GM19395 (cell line): Measurements from ENCODE around the gene RNU1-4.
"Not testable (repeated sequence)": the region's sequence is repeated elsewhere in the genome, so short reads cannot be mapped to it uniquely, and the experiment has no call there.

Source experiments
- ATAC-seq: cut with Tn5 transposase; IDR thresholded peaks from one replicate; pipeline ENCODE4 v1.9.1; 2021; ENCODE audit warnings: mild to moderate bottlenecking, moderate library complexity; ENCODE audit not compliant: unreplicated experiment

The RNU1-4 gene

DNA sequence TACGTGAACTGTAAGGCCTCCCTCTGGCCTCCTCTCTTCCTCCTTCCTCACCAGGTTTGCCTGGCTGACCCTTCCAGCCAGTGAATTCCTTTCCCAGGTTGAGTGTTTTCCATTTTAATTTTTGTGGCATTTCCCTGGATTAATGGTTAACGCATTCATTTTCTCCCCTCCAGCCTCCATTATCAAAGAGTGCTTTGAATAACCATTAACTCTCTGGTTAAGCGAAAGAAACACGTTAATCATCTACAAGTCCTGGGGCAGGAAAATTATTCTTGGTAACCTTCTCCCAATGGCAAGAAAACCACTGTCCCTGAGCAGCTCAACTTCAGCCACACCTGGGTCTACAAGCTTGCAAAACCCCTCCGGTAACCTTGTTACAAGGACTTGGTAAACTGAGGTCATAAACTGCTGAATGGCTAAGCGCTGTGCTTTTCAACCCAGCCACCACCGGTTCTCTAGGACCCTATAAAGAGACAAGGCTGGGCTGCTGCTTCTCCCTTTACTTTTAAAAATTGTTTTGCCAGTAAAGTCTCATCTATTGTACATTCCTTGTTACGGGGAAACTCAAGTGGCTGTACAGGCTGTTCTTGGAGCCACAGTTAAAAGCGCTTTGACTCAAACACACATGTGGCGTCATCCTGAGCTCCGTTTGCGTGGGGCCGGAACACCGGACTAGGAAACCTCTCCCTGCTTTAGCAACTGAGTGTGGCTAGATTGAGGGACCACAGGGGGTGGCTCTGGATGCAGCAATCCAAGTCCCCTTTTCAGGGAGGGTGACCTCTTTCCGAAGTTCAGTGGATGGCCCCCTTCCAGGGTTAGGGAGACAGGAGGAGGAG, 24.7 kb downstream of the RNU1-4 start:
- ATAC-seq, result not testable (repeated sequence)

DNA sequence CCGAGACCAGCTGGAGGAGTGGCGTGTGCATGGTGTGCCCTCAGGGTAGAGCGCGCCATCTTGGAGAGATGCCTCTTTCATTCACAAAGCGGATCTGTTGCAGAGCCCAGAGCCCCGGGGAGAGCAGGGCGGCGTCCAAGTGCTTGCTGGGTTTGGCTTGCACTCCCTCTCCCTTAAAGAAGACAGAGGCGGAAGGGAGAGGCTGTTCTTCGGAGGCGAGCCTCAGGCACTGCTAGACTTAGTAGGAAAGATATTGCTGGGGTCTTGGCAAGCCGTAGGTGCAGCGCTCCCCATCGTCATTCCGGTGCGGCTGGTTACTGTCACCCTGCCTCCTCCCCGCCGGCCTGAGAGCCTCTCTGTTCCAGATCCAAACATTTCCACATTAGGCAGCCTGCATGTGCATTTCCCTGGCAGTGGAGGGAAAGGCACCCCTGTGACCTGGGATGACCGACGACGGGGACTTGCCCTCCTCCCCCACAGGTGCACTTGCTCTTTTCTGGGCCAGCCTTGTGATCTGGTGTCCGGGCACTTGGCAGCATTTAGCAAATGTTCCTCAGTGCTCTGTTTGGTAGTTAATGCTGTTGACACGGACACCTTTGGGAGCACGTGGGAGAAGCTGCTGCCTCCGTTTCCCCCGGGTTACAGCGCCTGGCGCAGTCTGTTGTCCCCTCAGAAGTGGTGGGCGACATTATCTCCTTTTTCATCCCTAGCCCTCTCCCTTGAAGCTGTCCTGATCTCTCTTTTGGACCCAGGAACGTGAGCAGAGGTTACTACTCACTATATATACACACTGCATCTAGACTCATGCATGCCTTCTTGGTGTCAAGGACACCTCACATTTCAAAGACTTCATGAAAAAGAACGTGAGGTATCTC, 25.7 kb downstream of the RNU1-4 start:
- ATAC-seq, result not testable (repeated sequence)

DNA sequence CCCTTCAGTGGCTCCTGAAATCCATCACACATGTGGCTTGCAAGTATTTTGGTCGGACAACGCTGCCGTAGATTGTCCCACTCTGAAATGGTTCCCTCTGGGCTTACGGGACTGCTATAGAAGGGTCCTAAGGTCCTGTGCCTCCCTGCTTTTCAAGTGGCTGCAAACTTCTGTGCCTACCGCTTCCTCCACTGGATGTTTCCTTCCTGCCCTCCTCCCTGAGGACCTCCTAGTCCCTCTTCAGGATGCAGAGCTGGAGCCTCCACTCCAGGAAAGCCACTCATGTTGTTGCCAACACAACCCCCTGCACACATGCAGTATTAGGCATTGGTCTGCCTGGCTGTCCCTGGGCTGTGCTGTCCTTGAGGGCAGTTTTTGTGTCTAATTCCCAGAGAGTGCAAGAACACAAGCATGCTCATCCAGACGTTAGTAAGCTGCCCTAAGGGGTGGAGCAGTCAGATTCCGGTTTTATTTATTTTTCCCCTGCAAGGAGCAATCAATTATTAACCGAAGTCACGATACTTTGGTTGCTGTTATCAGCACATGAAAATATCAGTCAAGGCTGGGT, 26.5 kb downstream of the RNU1-4 start:
- not testable (repeated sequence) for ATAC-seq

DNA sequence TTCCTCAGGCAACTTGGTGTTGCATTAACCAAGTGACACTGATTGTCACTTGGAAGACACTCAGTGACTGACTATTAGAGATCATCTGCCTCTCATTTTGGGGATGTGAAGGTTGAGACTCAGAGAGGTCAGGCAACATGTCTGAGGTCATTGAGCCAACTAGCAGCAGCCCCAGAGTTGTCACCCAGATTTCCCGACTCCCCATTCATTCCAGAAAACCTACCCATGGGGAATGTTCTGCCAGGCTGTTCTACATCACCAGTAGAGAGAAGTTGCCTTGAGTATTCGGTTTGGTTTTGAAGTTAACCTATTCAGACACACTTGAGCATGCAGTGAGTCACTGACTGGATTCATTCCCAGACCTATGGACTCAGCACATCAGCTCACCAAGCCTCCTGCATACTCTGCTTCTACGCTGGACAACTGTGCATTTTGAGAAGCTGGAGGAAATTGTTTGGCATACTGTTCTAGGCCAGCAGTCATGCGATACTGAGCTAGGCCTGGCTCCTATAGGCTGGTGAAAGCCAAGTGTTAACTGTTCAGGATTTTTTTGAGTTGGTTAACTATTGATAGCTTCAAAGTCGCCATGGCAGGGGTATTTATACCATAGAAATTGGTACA, 29.9 kb downstream of the RNU1-4 start:
- not testable (repeated sequence) for ATAC-seq

DNA sequence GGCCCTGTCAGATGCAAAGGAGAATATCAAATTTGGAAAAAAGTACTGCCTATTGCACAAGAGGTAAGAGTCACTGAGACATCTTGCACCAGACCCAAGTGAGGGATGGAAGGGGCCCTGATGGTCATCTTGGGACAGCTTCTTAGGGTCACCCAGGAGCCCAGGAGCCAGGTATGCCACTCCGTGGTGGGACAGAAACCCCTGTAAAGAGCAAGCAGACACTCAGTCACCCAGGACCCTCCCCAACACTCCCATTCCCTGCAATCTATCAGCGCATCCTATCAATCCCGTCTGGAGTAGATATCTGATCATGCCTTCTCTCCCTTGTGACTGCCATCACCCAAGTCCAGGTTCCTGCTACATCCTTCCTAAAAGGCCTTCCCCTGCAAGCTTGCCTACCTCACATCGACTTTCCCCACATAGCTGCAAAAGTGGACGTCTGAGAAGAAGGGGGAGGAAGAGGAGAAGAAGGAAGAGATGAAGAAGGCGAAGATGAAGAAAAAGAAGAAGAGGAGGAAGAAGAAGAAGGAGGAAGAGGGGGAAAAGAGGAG, 30.7 kb downstream of the RNU1-4 start:
- ATAC-seq, result not testable (repeated sequence)

DNA sequence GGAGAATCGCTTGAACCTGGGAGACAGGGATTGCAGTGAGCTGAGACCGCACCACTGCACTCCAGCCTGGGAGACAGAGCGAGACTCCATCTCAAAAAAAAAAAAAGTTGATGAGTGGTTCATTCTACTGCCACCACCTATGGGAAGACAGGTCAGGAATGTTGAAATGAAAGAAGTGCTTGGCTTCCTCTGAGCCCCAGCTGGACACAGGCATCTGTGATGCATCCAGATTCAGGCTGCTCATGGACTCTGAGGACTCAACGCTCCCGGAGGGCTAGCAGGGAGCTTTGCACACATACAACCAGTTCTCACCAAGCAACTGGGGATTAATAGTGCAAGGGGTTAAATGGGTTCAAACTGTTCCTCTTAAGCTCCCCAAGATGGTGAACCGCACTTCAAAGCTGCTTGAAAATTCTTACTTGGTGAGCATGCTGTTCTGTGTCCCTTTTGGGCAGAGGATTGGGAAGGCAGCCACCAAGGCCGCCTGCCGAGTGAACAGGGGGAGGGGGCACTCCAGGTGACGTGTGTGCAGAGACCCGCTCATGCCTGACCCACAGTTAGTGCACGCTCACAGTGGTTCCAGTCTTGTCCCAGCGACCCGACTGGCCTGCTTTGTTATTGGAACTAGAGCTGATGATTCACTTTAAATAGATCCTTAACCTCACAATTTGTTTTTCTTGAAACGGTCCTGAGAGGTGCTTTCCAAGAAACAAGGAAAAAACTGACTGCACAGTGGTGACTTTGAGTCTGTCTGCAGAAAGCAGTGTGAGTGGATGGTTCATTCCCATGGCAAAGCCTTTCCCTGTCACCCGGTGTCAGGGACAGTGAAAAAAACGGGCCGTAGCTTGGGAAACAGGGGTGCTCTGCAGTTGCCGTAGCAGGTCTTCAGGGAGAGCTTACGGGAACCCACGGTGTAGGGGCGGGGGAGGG, 32.2 kb downstream of the RNU1-4 start:
- not testable (repeated sequence) for ATAC-seq

DNA sequence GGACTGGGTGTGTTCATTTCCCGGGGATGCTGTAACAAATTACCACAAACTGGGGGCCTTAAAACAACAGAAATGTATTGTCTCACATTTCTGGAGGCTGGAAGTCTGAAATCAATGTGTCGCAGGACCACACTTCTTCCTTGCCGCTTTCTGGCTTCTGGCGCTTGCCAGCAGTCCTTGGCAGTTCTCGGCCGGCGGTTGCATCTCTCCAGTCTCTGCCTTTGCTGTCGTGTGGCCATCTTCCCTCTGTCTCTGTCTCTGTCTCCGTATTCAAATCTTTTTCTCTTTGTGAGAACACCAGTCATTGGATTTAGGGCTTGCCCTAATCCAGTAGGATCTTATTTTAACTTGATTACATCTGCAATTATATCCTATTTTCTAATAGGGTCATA, 32.9 kb downstream of the RNU1-4 start:
- ATAC-seq, result not testable (repeated sequence)

DNA sequence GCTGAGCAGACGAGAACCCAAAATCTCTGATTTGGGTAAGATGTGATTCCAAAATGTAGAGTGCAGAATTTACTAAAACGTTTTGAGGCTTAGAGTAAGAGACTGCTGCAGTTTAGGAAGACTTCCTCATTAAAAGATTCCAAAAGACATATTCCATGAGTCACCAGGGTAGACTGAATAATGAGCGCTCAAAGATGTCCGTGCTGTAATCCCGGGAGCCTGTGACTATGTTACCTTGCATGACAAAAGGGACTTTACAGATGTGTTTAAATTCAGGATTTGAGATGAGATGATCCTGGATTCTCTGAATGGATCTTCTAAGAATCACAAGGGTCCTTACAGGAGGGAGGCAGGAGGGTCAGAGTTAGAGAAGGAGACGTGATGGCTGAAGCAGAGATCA, 33.4 kb downstream of the RNU1-4 start:
- not testable (repeated sequence) for ATAC-seq

DNA sequence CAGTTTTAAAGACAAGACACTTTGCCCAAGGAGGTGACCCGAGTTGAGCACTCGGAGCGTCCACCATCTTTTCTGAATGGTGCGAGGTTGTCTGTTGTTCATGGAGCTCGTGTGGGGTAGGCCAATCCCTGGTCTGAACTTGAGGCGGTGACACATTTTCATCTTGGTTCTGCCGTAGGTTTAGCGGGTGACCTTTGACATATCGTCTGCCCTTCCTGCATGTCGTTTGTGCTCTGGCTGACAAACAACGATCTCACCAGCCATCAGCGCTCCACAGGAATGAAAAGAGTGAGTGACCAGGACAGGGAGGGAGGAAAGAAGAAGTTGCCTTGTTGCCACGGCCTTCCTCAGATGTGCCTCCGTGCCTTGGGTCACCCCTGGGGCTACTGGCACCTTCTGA, 34.5 kb downstream of the RNU1-4 start:
- ATAC-seq, result not testable (repeated sequence)

DNA sequence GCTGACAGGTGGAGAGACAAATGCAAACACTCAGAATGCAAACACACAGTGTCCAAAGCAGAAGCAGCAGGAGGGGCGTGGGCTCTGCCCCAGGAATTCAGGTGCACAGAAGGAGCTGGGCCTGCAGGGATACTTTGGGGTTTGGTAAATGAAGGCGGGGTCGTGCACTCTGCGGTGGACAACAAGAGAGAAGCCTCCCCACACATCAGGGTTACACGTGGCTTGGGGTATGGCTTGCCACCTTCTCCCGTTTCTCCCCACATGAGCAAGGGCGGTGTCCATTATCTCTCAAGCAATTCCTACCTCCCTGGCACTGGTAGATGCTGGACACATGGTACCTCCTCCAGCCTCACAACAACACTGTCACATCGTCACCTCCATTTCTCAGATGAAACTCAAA, 35.0 kb downstream of the RNU1-4 start:
- ATAC-seq, result not testable (repeated sequence)

DNA sequence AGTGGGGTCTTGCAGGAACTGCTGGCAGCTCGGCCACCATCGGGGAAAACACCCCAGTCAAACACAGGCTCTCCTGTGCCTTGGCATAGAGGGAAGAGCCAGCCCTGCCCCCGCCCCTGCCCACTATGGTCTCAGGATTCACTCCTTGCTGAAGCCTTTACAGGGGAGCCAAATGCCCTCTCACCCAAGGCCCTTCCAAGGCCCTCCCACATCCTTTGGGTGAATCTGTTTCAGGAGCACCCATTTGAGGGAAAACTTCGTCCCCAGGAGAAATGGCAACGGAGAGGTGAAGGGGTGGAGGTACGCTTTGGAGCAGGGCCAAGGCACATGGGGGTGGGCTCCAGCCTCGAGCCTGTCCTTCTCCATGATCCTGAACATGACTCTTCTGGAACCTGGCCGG, 35.9 kb downstream of the RNU1-4 start:
- not testable (repeated sequence) for ATAC-seq

DNA sequence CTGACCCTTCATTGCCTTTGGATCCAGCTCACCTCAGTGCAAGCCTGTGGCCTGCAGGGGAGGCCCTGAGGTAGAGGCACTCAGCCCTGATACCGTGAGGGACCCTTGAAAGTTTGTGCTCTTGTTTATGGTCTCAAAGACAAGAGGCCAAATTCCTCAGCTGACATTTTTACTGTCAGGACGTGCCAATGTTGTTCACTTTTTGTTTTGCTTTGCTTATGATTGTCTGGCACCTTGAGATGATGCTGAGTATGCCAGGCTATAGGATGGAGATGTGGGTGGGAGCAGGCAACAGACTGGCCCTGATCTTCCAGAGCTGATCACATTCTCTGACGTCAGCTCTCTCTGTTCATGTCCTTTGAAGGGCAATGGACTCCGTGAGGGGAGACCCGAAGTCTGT, 36.5 kb downstream of the RNU1-4 start:
- not testable (repeated sequence) for ATAC-seq

DNA sequence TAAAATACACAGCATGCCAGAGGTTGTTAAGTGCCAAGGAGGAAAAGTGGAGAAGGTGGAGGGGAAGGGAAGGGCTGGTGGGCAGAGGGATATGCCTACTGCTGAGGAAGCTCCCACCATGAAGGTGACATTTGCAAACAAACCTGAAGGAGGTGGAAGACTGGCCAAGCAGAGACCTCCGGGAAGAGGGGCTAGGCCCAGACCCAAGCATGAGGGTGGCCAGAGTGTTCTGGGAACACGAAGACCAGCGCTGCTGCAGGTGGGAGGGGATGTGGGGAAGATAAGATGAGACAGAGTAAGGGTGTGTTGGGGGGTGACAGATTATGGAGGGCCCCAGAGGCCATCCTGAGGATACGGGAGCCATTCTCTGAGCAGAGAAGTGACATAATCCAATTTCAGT, 37.5 kb downstream of the RNU1-4 start:
- not testable (repeated sequence) for ATAC-seq

DNA sequence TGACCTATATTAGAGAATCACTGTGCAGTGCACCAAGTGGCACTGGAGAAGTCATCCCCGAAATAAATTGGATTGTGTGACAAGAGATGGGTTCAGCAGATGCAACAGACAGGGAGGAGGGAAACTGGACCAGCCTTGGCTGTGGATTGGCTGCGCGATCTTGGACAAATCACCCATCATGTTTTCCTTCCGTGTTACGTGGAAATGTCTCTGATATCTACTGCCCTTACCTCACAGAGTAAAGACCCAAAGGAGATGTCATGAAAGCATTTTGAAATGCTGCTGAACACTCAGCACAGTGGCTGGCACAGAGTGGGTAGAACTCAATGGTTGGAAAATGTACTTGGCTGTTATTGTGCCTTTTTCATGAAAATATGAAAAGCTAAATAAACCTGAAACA, 39.2 kb downstream of the RNU1-4 start:
- not testable (repeated sequence) for ATAC-seq

DNA sequence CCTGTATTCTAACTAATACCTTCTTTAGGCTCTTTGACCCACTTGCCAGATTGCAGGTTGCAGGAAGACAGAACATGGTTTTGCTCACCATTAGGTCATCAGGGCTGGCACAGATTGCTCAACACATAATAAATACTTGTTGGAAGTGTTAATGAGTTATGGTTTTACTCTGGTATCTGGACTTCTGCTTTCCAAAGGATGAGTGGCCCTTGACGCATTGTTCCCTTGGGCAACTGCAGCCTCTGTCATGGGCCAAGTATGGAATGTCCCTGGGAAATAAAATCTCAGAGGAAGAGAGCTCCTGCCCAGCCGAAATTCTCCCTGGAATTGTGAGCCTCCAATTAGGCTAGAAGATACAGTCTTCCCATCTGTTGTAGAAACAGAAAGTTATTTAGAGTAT, 40.7 kb downstream of the RNU1-4 start:
- not testable (repeated sequence) for ATAC-seq

DNA sequence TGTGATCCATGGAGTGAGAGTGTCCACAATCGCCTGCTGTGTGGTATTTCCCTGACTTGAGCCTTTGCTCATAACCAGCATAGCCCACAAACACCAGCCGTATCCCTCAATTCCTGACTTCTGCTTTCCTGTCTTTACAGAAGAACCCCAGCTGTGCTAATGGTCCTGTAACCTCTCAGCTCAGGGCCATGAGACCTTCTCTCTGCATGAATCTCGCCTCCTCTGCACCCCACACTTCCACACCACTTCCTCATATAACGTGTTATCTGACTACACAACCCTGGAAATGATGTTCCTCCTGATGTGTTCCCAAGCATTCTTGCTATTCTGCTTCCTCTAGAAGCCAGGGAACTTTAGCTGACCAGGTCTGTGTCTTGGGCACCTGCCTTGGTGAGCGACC, 41.3 kb downstream of the RNU1-4 start:
- not testable (repeated sequence) for ATAC-seq

DNA sequence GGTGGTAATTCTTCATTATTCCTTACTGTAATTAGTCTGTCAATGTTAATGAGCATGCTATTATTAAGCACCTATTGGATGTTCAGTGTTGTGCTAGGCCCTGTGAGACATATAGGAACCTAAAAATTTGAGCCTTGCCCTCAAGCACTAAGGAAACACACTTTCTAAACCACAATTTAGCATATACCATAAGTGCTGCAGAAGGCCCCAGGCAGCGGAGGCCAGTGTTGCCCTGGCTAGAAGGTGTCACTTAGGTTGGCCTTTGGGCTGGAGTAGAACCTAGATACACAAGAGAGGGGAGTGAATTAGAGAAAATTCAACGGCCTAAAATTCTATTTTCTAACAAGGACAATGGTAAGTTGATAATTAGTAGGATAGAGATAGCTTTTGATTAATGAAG, 44.6 kb downstream of the RNU1-4 start:
- ATAC-seq, result not testable (repeated sequence)

DNA sequence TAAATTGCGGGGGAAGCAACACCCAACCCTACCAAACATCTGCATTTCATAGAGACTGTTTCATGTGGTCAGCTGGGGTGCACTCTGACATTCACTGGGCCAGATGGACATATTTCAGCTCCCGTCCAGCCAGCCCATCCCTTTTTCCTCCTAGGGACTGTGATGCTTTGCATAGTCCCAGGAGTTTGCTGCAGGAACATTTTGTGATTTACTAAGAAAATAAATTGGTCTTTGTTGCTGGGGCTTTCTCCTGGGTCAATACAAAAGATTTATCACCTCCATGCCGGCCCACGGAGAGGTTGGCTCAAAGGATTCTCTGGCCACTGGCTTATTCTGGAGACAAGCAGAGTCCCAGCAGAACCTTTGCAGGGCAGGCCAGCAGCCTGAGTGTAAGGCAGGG, 46.0 kb downstream of the RNU1-4 start:
- ATAC-seq, result not testable (repeated sequence)

DNA sequence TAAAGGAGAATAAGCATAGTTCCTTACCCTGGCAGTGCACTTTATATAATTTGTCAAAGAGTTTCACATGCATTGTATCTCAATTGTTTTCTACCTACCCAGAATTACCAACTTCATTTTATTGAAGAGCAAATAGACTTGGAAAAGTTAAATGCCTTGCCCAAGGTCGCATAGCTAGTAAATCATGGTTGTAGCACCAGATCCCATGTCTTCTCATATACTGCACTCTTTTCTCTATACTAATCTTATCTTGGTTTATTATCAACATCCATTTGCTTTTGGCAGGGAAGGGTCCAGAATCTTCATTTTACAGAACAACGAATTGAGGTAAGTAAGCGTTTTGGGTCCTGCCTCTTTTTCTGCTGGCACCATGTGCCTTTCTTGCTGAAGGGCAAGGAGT, 46.9 kb downstream of the RNU1-4 start:
- ATAC-seq, result not testable (repeated sequence)

DNA sequence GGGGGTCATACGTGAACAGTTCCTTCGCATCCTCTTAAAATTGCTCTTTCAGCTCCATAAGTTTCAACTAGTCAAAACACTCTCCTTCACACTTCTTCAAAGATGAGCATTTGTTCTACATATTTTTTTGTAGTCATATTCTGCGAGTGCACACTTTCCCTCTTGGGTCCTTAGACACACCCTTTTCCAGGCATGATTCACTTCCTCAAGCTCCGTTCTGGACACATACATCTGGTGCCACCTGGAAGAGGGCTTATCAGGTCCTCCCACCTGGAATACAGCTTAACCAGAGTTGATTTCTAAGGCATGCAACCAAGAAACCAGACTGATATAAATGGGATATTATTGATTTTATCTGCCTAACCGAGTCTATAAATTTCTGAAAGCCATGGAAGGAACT, 47.4 kb downstream of the RNU1-4 start:
- not testable (repeated sequence) for ATAC-seq
